ENCODE data around the gene NEUROG2.

The NEUROG2 gene

DNA sequence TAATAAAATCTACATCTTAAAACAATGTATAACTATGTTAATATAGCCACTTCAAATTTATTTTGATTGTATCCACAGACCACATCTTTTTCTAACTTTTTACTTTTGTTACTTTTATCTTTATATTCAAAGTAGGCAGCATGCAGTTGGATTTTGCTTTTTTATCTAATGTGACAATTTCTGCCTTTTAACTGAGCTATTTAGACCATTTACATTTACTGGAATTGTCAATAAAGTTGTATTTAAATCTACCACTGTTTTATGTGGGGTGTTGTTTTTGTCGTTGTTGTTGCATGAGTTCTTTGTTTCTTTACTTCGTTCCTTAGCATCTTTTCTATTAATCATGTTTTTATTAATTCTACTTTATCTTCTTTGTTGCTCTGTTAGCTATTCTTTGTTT lies 42.0 kb downstream of the NEUROG2 start:
- DNase-seq = no peak

DNA sequence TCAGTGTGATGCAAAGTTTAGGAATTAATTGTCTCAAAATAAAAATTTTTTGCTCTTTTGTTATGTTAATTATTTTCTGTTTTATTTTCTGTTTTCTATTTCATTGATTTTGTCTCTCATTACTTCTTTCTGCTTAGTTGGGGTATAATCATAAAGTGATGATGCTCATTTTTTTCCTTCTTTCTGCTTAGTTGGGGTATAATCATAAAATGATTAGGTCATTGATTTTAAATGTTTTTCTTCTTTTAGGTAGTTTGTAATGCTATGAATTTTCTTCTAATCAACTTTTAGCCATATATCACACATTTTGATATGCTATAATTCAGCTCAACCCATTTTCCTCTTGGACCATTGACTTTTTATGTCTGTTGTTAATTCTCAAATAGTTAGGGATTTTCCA lies 43.7 kb downstream of the NEUROG2 start:
- no peak for DNase-seq

All from NCI-H2107 (cell line).